Measurements from ENCODE around the gene APBA1.

The APBA1 gene

DNA sequence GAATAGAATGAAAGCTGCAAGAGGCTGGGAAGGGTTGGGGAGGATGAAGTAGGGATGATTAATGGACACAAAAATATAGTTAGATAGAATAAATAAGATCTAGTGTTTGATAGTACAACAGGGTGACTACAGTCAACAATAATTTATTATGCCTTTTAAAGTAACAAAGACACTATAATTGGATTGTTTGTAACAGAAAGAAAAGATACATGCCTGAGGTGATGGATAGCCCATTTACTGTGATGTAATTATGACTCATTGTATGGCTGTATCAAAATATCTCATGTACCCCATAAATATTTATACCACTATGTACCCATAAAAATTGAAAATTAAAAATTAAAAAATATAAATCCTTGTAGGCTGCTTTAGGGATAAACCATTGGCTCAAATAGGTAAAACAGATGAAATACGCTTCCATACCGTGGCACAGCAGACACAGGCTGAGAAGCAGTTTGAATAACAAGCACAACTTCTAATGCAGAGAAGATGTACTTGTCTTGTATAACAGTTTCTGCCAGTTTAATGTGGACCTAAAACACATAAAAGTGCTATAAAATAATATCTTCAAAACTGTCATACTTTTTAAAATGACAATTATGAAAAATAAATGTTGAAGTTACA is 34.9 kb downstream of the APBA1 start:
- H3K36me3 Mint-ChIP-seq = no peaks in the 10 kb centered on the region
- ATAC-seq (no peak), DNase-seq (ENCODE audit: low spot score in 2 of 2) (no peak)
- no peak overlapping the region for H3K4me3 Mint-ChIP-seq
- H3K27ac Mint-ChIP-seq = no peak overlapping the region
- no peaks in the 10 kb centered on the region for H3K9me3 Mint-ChIP-seq
- H3K4me1 Mint-ChIP-seq = no peaks in the 10 kb centered on the region

DNA sequence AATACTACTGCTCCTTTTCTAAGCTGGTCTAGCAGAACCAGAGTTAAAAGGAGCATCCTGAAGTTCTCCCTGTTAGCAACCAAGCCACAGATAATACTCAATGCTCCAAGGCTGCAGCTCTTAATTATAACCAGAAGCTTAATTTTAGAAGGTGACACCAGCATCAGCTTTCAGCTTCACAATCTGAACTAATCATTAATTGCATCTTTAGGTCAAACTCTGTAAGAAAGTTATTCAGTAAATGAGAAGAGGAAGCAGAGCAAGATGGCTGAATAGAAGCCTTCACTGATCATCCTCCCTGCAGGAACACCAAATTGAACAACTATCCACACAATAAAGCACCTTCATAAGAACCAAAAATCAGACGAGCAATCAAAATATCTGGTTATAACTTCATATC is 38.5 kb downstream of the APBA1 start:
- no peak overlapping the region for H3K4me3 Mint-ChIP-seq
- no peaks in the 10 kb centered on the region for H3K36me3 Mint-ChIP-seq
- ATAC-seq = no peak

DNA sequence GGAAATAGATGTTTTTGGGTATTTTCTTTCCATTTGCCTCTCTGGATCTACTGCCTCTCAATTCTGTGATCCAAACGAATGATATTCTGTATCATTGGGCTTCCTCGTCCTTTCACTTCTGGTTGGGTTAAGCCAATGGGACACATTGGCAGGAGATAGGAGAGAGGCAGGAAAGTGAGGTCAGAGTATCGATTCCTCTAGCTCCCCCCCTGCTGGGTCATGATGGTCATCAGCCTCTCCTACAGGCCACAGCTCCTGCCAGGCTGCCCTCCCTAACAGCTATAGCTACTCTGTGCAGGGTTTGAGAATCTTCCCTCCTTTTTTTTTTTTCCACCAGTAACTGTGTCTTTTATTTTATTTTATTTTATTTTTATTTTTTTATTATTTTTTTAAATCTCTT is 39.4 kb downstream of the APBA1 start:
- Mint-ChIP-seq H3K4me3 (no peak overlapping the region), H3K27ac (no peak overlapping the region), H3K4me1 (no peaks in the 10 kb centered on the region), H3K36me3 (no peaks in the 10 kb centered on the region), H3K9me3 (no peaks in the 10 kb centered on the region)
- DNase-seq (ENCODE audit: low spot score in 2 of 2) (no peak), ATAC-seq (no peak)

More for the DNA sequence above, 38.5 kb downstream of the APBA1 start:
- Mint-ChIP-seq H3K27ac (no peak overlapping the region), H3K4me1 (no peaks in the 10 kb centered on the region), H3K9me3 (no peaks in the 10 kb centered on the region)
- DNase-seq (ENCODE audit: low spot score in 2 of 2) = no peak

DNA sequence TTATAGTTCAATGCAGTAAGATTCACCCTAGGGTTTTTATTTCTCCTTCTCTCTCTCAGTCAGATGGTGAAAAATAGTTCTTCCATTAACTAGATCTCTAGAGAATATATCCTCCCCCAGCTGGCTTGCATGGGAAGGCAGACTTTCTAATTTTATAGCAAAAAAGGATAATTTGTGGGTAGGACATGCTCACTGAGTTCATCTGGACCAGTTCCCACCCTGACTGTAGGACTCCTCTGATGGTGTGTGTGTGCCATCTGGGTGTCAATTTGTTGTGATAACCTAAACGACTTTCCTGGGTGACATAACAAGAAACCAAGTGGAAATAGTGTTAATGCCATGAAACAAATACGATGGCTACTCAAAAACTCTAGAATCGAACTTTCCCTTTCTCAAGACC is 44.9 kb downstream of the APBA1 start:
- Mint-ChIP-seq H3K4me3 (no peak overlapping the region), H3K4me1 (no peaks in the 10 kb centered on the region), H3K27ac (no peak overlapping the region), H3K36me3 (no peaks in the 10 kb centered on the region), H3K9me3 (no peaks in the 10 kb centered on the region)
- no peak for DNase-seq (ENCODE audit: low spot score in 2 of 2)
- ATAC-seq = no peak

DNA sequence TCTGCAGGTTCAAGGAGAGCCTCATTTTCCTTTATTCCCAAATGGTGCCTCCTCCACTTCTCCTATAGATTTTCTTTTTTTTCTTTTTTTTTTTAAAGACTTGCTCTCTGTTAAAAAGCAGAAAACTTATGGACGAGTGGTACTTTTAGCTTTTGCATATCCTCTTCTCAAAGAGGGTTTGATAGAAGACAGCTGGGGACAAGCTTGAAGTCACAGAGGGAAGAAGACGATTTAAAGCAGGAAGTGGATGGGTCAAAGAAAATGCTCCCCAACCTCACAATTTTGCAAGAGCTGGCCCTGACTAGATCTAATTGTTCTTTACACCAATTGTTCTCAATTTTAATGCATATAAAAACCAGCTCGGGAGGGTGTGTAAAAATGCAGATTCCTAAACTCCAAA is 48.9 kb downstream of the APBA1 start:
- no peak for ATAC-seq
- no peak for DNase-seq (ENCODE audit: low spot score in 2 of 2)
- Mint-ChIP-seq H3K9me3 (no peaks in the 10 kb centered on the region), H3K4me3 (no peak overlapping the region), H3K27ac (no peak overlapping the region), H3K36me3 (no peaks in the 10 kb centered on the region), H3K4me1 (no peaks in the 10 kb centered on the region)

DNA sequence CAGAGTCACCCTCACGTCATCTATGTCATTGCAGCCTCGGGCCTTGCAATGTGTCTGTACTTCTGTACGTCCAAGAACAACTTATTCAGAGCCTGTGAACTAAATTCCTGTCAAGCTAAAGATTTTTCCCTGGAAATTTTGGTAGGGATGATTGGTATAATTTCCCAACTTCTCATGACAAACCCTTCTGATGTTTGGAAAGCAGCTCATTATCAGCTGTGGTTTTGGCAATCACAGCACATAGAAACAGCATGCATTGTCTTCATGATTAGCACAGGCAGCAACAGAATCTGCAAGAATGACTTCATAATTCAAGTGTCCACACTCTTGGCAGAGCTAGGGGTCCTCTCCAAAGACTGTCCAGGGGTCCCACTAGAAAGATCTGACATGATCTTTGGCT is 49.5 kb downstream of the APBA1 start:
- Mint-ChIP-seq H3K27ac (no peak overlapping the region), H3K4me1 (no peaks in the 10 kb centered on the region), H3K9me3 (no peaks in the 10 kb centered on the region), H3K36me3 (no peaks in the 10 kb centered on the region), H3K4me3 (no peak overlapping the region)
- ATAC-seq (no peak), DNase-seq (ENCODE audit: low spot score in 2 of 2) (no peak)

DNA sequence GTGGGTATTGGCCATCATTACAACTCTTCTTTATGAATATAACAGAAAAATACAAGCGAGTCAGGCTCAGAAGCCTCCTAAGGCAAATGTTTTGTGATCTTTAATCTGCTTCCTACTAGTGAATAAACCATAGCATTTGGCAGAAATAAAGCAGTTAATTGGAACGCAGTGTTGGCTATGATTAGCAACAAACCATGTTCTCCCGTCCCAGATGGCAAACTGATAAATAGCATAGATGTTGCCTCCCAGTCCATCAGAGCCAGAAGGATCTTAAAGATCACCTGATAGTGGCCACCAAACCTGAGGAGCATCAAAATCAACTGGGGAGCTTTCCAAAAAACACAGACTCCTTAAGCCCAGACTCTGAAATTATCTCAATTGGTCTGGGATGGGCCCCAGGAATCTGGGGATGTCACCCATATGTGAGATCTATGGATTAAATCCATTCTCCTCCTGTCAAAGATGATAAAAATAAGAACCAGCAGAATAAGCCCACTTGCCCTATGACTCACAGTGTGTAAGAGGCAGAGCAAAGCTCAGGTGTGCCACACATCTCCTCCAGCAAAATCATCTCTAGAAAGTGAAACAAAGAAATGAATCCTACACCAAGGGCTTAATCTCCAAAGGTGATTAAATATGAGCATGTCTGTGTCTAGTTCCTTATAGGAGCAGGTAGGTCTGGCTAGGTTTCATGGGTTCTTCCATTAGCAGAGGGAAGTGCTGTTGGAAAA is 50.3 kb downstream of the APBA1 start:
- H3K27ac Mint-ChIP-seq = no peak overlapping the region
- no peak for ATAC-seq

DNA sequence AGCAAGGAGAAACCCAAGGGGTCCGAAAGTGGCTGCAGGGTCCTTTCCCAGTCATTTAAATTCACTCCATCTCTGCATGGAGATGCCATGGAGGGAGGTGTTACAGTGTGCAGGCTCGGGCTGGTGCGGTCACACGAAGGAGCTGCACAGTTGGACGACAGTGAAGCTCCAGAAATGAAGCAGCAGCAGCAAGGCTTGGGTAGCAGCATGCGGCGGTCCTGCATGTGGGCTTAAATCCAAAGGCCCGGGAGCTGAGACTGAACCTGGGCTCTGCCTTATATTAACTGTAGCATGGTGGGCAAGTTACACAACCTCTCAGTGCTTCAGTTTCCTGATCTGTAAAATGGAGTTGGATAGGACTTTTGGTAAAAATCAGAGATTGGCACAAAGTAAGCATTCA is 51.4 kb downstream of the APBA1 start:
- Mint-ChIP-seq H3K4me3 (no peak overlapping the region), H3K4me1 (no peaks in the 10 kb centered on the region), H3K27ac (no peak overlapping the region), H3K9me3 (no peaks in the 10 kb centered on the region), H3K36me3 (no peaks in the 10 kb centered on the region)
- no peak for ATAC-seq
- DNase-seq (ENCODE audit: low spot score in 2 of 2) = no peak

More for the DNA sequence above, 50.3 kb downstream of the APBA1 start:
- H3K4me3 Mint-ChIP-seq = no peak overlapping the region
- H3K4me1 Mint-ChIP-seq = no peaks in the 10 kb centered on the region
- H3K36me3 Mint-ChIP-seq = no peaks in the 10 kb centered on the region
- no peak for DNase-seq (ENCODE audit: low spot score in 2 of 2)
- no peaks in the 10 kb centered on the region for H3K9me3 Mint-ChIP-seq

DNA sequence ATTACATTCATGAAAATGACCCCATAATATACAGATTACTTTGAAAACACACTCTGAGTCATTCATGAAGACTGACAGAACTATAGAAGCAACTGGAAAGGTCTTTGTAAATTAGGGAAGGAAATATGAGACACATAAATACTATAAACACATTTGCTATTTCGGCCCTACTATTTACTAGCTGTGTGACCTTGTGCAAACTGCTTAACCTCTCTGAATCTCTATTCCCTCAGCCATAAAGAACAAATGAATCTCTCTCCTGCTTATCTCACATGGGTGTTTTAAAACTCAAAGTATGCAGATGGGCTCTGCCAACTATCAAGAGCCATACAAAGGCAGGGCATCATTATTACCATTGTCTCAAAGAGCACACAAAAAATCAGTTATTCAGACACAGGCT is 52.9 kb downstream of the APBA1 start:
- ATAC-seq (no peak), DNase-seq (ENCODE audit: low spot score in 2 of 2) (no peak)
- Mint-ChIP-seq H3K4me3 (no peak overlapping the region), H3K36me3 (no peaks in the 10 kb centered on the region), H3K9me3 (no peaks in the 10 kb centered on the region), H3K4me1 (no peaks in the 10 kb centered on the region), H3K27ac (no peak overlapping the region)

DNA sequence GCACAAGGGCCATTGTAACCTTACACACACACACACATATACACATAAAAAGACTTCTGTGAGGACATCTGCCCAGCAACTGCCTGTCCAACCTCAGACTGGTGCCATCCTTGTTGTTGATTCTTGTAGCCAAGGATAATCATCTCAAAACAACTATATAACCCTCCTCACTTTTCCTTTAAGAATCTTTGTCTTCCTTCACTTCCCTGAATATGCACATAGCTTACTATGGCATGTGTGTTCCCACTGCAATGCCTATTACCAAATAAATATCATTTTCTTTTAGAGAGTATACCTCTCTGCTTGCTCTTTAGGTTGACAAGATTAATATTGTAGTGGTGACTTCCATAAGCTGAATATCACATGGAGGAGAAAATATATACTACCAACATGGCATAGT is 55.2 kb downstream of the APBA1 start:
- ATAC-seq = no peak
- Mint-ChIP-seq H3K27ac (no peak overlapping the region), H3K4me1 (no peaks in the 10 kb centered on the region), H3K9me3 (no peaks in the 10 kb centered on the region), H3K36me3 (no peaks in the 10 kb centered on the region), H3K4me3 (no peak overlapping the region)
- DNase-seq (ENCODE audit: low spot score in 2 of 2) = no peak

DNA sequence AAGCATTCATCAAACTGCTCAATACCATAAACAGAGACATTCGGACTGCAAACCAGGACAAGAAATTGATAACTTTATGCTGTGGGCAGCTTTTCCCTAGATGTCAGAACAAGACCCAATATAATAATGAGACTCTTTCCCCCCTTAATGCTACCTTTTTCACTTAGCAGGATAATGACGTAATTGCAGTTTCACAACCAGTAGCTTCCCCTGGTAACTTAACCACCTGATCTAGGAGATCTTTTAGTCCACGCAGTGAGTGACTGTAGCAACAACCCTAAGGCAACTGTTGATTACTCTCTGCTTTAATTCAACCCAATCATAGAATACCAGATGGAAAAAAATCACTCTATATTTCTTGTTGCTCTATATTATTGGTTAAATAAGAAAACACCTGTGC is 56.3 kb downstream of the APBA1 start:
- no peak for ATAC-seq
- Mint-ChIP-seq H3K27ac (no peak overlapping the region), H3K4me1 (no peaks in the 10 kb centered on the region), H3K4me3 (no peak overlapping the region), H3K36me3 (no peaks in the 10 kb centered on the region), H3K9me3 (no peaks in the 10 kb centered on the region)
- no peak for DNase-seq (ENCODE audit: low spot score in 2 of 2)

DNA sequence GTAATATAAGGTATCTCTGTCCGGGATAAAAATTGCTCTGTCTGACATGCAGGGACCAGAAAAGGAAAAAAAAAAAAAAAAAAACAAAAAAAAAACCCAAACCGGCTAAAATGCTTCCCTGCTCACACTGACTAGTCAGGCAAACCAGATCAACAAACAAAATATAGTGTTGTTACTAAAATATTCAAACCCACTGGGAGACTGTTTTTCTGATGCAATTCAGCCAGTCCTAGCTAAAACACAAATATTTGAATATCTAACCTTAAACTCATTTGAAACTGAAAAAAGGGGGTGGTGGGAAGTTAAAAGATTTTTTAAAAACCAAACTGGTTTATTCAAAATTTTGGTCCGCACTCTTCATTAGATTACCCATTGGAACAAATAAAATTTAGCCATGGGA is 61.0 kb downstream of the APBA1 start:
- Mint-ChIP-seq H3K4me3 (no peak overlapping the region), H3K27ac (no peak overlapping the region), H3K4me1 (no peaks in the 10 kb centered on the region), H3K36me3 (no peaks in the 10 kb centered on the region), H3K9me3 (peaks cover under 1% of the 10 kb centered on the region)
- DNase-seq (ENCODE audit: low spot score in 2 of 2) = no peak
- no peak for ATAC-seq

DNA sequence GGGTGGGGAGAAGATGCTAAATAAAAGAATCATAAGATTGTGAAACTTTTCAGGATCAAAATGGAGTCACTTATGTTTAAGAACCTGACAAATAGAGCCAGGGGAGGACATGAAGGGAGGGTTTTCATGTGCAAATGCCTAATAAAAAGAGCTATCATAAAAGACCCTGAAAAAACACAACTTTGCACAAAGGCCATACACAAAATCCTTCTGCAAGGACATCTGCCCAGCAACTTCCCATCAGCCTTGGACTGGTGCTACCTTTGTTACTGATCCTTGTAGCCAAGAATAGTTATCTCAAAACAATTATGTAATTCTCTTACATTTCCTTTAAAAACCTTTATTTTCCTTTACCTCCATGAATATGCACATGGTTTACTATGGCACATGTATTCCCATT is 63.0 kb downstream of the APBA1 start:
- H3K9me3 Mint-ChIP-seq = peaks cover 4% of the 10 kb centered on the region
- ATAC-seq (no peak), DNase-seq (ENCODE audit: low spot score in 2 of 2) (no peak)
- H3K4me3 Mint-ChIP-seq = no peak overlapping the region
- H3K36me3 Mint-ChIP-seq = no peaks in the 10 kb centered on the region
- no peaks in the 10 kb centered on the region for H3K4me1 Mint-ChIP-seq
- H3K27ac Mint-ChIP-seq = no peak overlapping the region

DNA sequence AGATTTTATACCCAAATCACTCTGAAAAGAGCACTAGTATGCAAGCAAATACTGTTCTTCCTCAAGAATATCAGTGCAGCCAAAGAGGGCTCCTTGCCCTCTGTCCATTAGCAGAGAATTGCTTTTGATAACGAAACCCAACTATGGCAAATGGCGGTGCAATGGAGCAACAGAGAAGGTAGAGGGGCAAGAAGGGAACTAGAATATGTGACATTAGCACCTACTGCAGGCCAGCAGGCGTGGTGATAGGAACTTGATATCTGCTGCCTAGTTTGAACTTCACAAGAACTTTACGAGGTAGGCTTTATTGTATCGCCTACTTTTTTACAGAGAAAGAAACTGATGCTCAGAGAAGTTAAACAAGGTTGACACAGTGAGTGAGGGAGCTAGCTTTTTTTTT is 66.1 kb downstream of the APBA1 start:
- DNase-seq (ENCODE audit: low spot score in 2 of 2) = no peak
- Mint-ChIP-seq H3K4me1 (no peaks in the 10 kb centered on the region), H3K36me3 (no peaks in the 10 kb centered on the region), H3K27ac (no peak overlapping the region), H3K9me3 (peaks cover 4% of the 10 kb centered on the region), H3K4me3 (no peak overlapping the region)
- no peak for ATAC-seq

DNA sequence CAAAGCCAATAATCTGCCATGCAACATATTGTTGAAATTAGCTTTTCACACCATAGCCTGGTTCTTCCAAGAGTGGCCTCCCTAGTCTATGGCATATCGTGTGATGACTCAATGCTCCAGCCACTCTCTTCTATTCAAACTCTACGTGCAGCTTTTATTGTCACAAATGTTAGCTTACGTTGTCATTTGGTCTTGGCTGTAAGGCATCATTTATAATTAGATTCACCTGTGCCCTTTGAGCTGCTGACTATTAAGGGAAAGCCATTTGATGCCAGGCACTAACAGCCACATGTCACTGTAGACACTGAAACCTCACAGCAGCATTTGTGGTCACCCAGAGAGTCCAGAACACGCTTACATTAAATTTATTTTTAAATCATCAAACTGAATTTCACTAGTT is 66.8 kb downstream of the APBA1 start:
- H3K9me3 Mint-ChIP-seq = peaks cover 4% of the 10 kb centered on the region
- no peaks in the 10 kb centered on the region for H3K36me3 Mint-ChIP-seq
- ATAC-seq = no peak
- H3K4me3 Mint-ChIP-seq = no peak overlapping the region
- DNase-seq (ENCODE audit: low spot score in 2 of 2) = no peak
- H3K27ac Mint-ChIP-seq = no peak overlapping the region
- no peaks in the 10 kb centered on the region for H3K4me1 Mint-ChIP-seq

DNA sequence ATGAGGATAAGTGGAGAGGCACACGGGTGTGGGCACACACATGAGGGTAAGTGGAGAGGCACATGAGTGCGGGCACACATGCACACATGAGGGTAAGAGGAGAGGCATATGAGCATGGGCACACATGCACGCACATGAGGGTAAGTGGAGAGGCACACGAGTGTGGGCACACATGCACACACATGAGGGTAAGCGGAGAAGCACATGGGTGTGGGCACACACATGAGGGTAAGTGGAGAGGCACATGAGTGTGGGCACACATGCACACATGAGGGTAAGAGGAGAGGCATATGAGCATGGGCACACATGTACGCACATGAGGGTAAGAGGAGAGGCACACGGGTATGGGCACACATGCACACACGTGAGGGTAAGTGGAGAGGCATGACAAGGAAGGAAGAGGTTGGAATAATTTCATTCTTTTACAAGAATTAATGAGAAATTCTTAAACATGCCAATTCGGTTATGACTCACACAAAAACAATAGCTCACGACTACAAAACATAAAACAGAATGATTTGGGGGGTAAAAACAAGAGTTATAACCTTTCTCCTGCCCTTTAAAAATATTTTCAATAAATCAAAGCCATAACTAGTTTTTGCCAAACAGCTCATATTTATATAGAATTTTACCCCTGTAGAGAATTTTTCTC is 67.5 kb downstream of the APBA1 start:
- Mint-ChIP-seq H3K4me1 (no peaks in the 10 kb centered on the region), H3K9me3 (peaks cover 4% of the 10 kb centered on the region), H3K27ac (no peak overlapping the region), H3K36me3 (no peaks in the 10 kb centered on the region), H3K4me3 (no peak overlapping the region)
- ATAC-seq (no peak), DNase-seq (ENCODE audit: low spot score in 2 of 2) (no peak)
